H1 (cell line): ENCODE data around the gene RNF20. TPM values are rescaled to one million over a fixed set of nuclear protein-coding genes. Genes with fewer than 3 reads are reported as not detected.

Source experiments
- POU5F1 ChIP-seq: IDR thresholded peaks from 2 replicates; pipeline ENCODE4 v1.6.1; 2011; ENCODE audit warnings: low read depth, mild to moderate bottlenecking, low read length, moderate library complexity
- SP1 ChIP-seq: IDR thresholded peaks from 2 replicates; pipeline ENCODE4 v1.6.1; 2011; ENCODE audit warnings: low read depth, low read length
- TAF1 ChIP-seq: IDR thresholded peaks from 2 replicates; pipeline ENCODE4 v1.6.1; 2011; ENCODE audit warnings: mild to moderate bottlenecking, low read depth, low read length
- TBP ChIP-seq: IDR thresholded peaks from 2 replicates; pipeline ENCODE4 v1.6.1; 2011; ENCODE audit warnings: low read depth, low read length, improper control_type of control experiment
- polyA plus RNA-seq, 7 experiments: library from polyadenylated mRNA; depleted of rRNA in 3 of 7; stranded (reverse) in 5 of 7; unstranded in 2 of 7; fragments of >200 nt in 5 of 7; fragments of 200-250 nt in 2 of 7; gene quantifications; 1 replicate in 5 of 7; 2 replicates in 1 of 7; 4 replicates in 1 of 7; pipeline versions ENCODE4 v1.2.1 to v1.2.3, GENCODE V29; 2011 to 2013; ENCODE audit warnings: missing spikeins in 2 of 7, mixed read lengths in 2 of 7
- total RNA-seq: library from RNA; stranded (reverse); fragmentation: NEBNext Ultra II Directional; extraction: Animal tissue kit (Norgen Biotek cat#: 25700); gene quantifications from 2 replicates; pipeline ENCODE4 v1.2.1, GENCODE V29; 2021

RNF20 gene
- total and polyA plus RNA-seq, 2 of the 8 experiments (the other 6 are each of a cell fraction or from before 2014, with no cell fraction given) = 9.4 to 65.2 TPM

DNA sequence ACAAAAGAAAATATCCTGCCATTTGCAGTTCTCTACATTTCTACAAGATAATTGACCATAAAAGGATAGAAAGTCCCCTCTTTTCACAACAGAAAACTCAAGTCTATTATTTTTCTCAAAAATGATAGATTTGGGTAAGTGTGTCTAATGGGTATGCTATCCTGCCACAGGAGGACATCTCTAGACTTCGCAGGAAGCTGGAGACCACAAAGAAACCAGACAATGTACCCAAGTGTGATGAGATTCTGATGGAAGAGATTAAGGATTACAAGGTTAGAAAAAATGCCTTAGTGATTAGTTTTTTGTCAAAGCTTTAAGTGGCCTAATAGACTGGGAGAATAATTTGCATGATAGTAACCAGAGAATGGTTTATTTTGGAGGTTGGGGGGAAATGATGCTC lies 28.1 kb downstream of the RNF20 start (continued):
- TF ChIP-seq POU5F1 = no peak
- no peak for TF ChIP-seq SP1
- no peak for TF ChIP-seq TBP
- TF ChIP-seq TAF1 = no peak
